ENCODE results near the gene CDKN2AIPNL. TPM values are rescaled to one million over a fixed set of nuclear protein-coding genes. Genes with fewer than 3 reads are reported as not detected.

CDKN2AIPNL gene
- polyA plus RNA-seq, 3 donors, result 21.5 to 37.0 (median 22.4) TPM

DNA sequence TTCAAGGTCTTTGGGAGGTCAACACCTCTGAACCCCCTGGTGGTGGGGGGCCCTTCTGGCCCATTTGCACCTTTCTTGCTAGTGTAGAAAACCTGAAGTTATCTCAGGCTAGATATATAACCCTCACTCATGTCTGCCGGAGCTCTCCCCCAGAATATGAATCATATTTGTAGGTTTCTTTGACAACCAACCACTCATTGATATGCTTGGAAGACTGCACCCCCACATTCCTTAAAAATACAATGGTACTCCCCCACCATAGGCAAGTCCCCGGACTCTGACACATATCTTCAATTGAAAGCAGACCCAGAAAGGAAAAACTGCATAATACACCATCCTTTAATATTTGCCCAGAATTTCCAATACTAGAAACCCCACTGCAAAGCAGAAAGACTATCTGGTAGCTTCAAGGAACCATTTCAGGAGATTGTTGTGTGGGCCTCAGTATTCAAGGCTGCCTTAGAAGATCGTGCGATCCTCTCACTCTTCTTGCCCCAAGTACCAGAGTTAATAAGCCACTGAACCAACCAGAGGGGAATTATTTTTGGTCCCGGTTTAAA lies 41.3 kb downstream of the CDKN2AIPNL start:
- peak overlapping the region; percentile 83 for H3K27ac ChIP-seq (ENCODE audit: low read depth, low read length)
- WGBS, 3 donors, result 24 to 25% (median 24%) methylated on average over 5 of the region's 5 CpGs

DNA sequence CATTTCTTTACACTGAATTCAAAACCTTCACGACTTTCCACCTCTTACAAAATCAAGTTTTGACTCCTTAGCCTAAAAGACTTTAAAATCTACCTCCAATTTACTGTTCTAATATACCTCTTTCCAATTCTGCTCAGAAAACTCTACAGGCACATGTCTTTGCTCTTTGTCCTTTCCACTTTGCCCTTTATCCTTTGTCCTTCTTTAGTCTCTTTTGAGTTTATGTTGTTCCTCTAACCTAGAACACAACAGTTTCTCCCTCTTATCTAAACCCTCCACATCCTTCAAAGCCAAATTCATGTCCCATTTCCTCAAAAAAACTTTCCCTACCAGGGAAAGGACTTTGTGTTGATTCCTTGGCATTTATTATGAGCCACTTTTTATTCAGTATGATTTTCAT lies 46.1 kb downstream of the CDKN2AIPNL start:
- WGBS, 3 donors, result 93 to 100% (median 97%) methylated on average over 1 of the region's 1 CpG
- no peak overlapping the region for H3K27ac ChIP-seq (ENCODE audit: low read depth, low read length)

DNA sequence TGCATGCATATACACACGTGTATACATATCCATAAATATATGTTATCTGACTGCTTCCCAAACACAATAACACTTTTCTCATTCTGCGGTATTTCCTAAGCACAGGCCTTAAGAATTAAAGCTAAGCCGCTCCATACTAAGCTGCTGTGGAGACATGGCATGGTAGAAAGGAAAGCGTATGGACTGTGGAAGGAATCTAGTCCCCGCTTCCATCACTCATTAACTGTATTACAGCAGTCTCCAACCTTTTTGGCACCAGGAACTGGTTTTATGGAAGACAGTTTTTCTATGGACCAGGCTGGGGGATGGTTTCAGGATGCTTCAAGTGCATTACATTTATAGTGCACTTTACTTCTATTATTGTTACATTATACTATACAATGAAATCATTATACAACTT lies 56.0 kb downstream of the CDKN2AIPNL start:
- H3K27ac ChIP-seq (ENCODE audit: low read depth, low read length), result no peak overlapping the region
- WGBS, 3 donors, result 94 to 95% (median 95%) methylated on average over 5 of the region's 5 CpGs

Other genes with a start within 250 kb of the CDKN2AIPNL start
- gene SKP1, start 234.9 kb downstream of the CDKN2AIPNL start, polyA plus RNA-seq, result 100 to 1,000 TPM; 234 to 627 (median 537) TPM
- gene PPP2CA, start 185.8 kb downstream of the CDKN2AIPNL start, polyA plus RNA-seq, result 10 to 100 TPM; 33.2 to 95.5 (median 35.4) TPM
- gene CDKL3, start 44.7 kb downstream of the CDKN2AIPNL start, polyA plus RNA-seq, result 1 to 10 TPM in 2 of 3 donors, under 1 TPM in 1; 0.44 to 1.7 (median 1.5) TPM
- gene UBE2B, start 40.3 kb downstream of the CDKN2AIPNL start, polyA plus RNA-seq, result 100 to 1,000 TPM in 1 of 3 donors, 10 to 100 TPM in 2; 49.6 to 166 (median 51.7) TPM
- gene JADE2, start 113.8 kb upstream of the CDKN2AIPNL start, polyA plus RNA-seq, result 10 to 100 TPM; 12.5 to 17.9 (median 13.2) TPM
- gene SAR1B, start 220.9 kb upstream of the CDKN2AIPNL start, polyA plus RNA-seq, result 10 to 100 TPM; 21.3 to 34.4 (median 26.7) TPM
- 1 to 10 TPM; 6.5 to 9.4 (median 7.9) TPM for gene SEC24A, start 236.9 kb upstream of the CDKN2AIPNL start, polyA plus RNA-seq

All from adipose tissue (tissue), 3 donors.